ENCODE measurements around the gene KANK2. TPM values are rescaled to one million over a fixed set of nuclear protein-coding genes. Genes with fewer than 3 reads are reported as not detected.

The KANK2 gene
- total and polyA plus RNA-seq, 10 of the 15 experiments (the other 5 are each of a cell fraction or from before 2014, with no cell fraction given) = 4.9 to 33.0 (median 21.0) TPM

- POLR2A ChIA-PET = interaction anchor here (0.5 to 1.0 kb wide), 2 partner anchors 11 to 93 kb away, joined by 3 to 9 read pairs; no protein-coding TSS in a partner anchor
- CTCF ChIA-PET = interaction anchor here (0.6 to 1.8 kb wide), 2 partner anchors 52 to 152 kb away, joined by 3 to 4 read pairs; no protein-coding TSS in a partner anchor
- H3K4me3 ChIP-seq = no peak overlapping the region
- no peak overlapping the region for H3K4me2 ChIP-seq (ENCODE audit: control insufficient read depth, insufficient read depth)
- no peak overlapping the region for H3K9ac ChIP-seq (ENCODE audit: control insufficient read depth, insufficient read depth, low read length)
- no peaks in the 10 kb centered on the region for H3K36me3 ChIP-seq (ENCODE audit: control insufficient read depth in 2 of 2, insufficient read depth in 2 of 2, low read length in 1 of 2)
- FAIRE-seq (no peak), ATAC-seq (no peak), DNase-seq (ENCODE audit: low read depth, low spot score) (no peak)
- WGBS (ENCODE audit: insufficient coverage, insufficient replicate concordance, low lambda C conversion rate, missing lambda C conversion rate) = 69% methylated on average over 9 of the region's 9 CpGs
- H3K27ac ChIP-seq (ENCODE audit: control insufficient read depth, insufficient read depth) = no peak overlapping the region
- SMC1A ChIA-PET (ENCODE audit: uncharacterized antibody, unreplicated experiment) = no interaction called here
- RAD21 ChIA-PET (ENCODE audit: unreplicated experiment) = no interaction called here
- H3K4me1 ChIP-seq (ENCODE audit: control insufficient read depth, insufficient read depth, low read length) = peaks cover 18% of the 10 kb centered on the region
- BruUV-seq (replicated peaks) = no TSS peak
- no peak overlapping the region for H2AFZ ChIP-seq (ENCODE audit: control insufficient read depth, low read depth, low read length)
- H4K20me1 ChIP-seq (ENCODE audit: control insufficient read depth, insufficient read depth) = no peaks in the 10 kb centered on the region
- H3K79me2 ChIP-seq (ENCODE audit: control insufficient read depth, insufficient read depth, low read length) = no peaks in the 10 kb centered on the region
- TF ChIP-seq ZBTB4 (CRISPR knock-in tag; IDR thresholded peaks at IDR 0.05) = no peak
- TF ChIP-seq ZBTB40 (IDR thresholded peaks at IDR 0.05; ENCODE audit: borderline replicate concordance) = peak; percentile 52
- in situ Hi-C loops (cut with MboI) (no loop called here), intact Hi-C loops (cut with micrococcal nuclease; ENCODE audit: unreplicated experiment) (no loop called here)
- H3K9me3 ChIP-seq (replicated peaks; ENCODE audit: control insufficient read depth, insufficient read depth, low read length) = peaks cover 3% of the 10 kb centered on the region; the same call in 1 of the 3 replicates
- H3K27me3 ChIP-seq (replicated peaks in 1 of 2; ENCODE audit: control insufficient read depth in 2 of 2, insufficient read depth in 2 of 2, low read length in 1 of 2) = no peaks in the 10 kb centered on the region
These were observed 9.9 kb downstream of the KANK2 start for GRCh38 chr19:11187441-11187840.

All from GM12878 (cell line).